CD14-positive monocyte (primary cell): ENCODE results near the gene DLX5. TPM values are rescaled to one million over a fixed set of nuclear protein-coding genes. Genes with fewer than 3 reads are reported as not detected.

ENCODE experiments used
- DNase-seq, 3 donors: peaks; one replicate each; pipeline ENCODE4 v3.0.0-alpha.2; 2011 to 2022
- H2AFZ ChIP-seq: 2 replicates; pipeline ENCODE4 v1.6.0; 2012; ENCODE audit warnings: mild to moderate bottlenecking, low read depth, low read length, inconsistent platforms; ENCODE audit not compliant: insufficient read depth, poor library complexity, severe bottlenecking
- H3K27ac ChIP-seq, 2 donors: 1 replicate in 1 of 2; 2 replicates in 1 of 2; pipeline ENCODE4 v1.5.1; 2012 to 2013; ENCODE audit warnings: low read length in 2 of 2, control low read depth in 1 of 2, inconsistent platforms in 1 of 2, low read depth in 1 of 2, mild to moderate bottlenecking in 1 of 2
- H3K27me3 ChIP-seq, 2 donors: one replicate each; pipeline versions ENCODE4 v1.6.0 to v1.6.1; 2011 to 2013; ENCODE audit warnings: low read length in 2 of 2; ENCODE audit not compliant: control insufficient read depth in 2 of 2, insufficient read depth in 2 of 2
- H3K36me3 ChIP-seq, 2 donors: replicated peaks in 1 of 2; 1 replicate in 1 of 2; 2 replicates in 1 of 2; pipeline versions ENCODE4 v1.5.1 to v1.6.1; 2012 to 2013; ENCODE audit warnings: low read length in 2 of 2, control low read depth in 1 of 2, inconsistent platforms in 1 of 2, mild to moderate bottlenecking in 1 of 2; ENCODE audit not compliant: insufficient read depth in 2 of 2, control insufficient read depth in 1 of 2
- H3K4me1 ChIP-seq, 2 donors: 1 replicate in 1 of 2; 2 replicates in 1 of 2; pipeline versions ENCODE4 v1.5.1 to v1.6.1; 2012 to 2013; ENCODE audit warnings: low read length in 2 of 2, control low read depth in 1 of 2, inconsistent platforms in 1 of 2, mild to moderate bottlenecking in 1 of 2, moderate library complexity in 1 of 2; ENCODE audit not compliant: insufficient read depth in 2 of 2, control insufficient read depth in 1 of 2
- H3K4me2 ChIP-seq: replicated peaks from 2 replicates; pipeline ENCODE3; 2012; ENCODE audit warnings: low read length, moderate library complexity, mild to moderate bottlenecking; ENCODE audit not compliant: poor library complexity, severe bottlenecking; ENCODE audit errors: extremely low read depth
- H3K4me3 ChIP-seq, 3 experiments: fragments of 200-600 bp in 1 of 3; sonication (generic) in 1 of 3; replicated peaks in 1 of 3; 1 replicate in 2 of 3; 2 replicates in 1 of 3; pipeline ENCODE4 v1.5.1; 2011 to 2013; ENCODE audit warnings: low read length in 3 of 3, mild to moderate bottlenecking in 3 of 3, control low read depth in 2 of 3, low read depth in 2 of 3, inconsistent platforms in 1 of 3, moderate library complexity in 1 of 3
- H3K79me2 ChIP-seq: 2 replicates; pipeline ENCODE4 v1.6.0; 2012; ENCODE audit warnings: mild to moderate bottlenecking, control low read depth, inconsistent platforms, low read length, moderate library complexity; ENCODE audit not compliant: insufficient read depth
- H3K9ac ChIP-seq: 2 replicates; pipeline ENCODE4 v1.6.0; 2017; ENCODE audit warnings: low read length, mild to moderate bottlenecking; ENCODE audit not compliant: insufficient read depth, poor library complexity, severe bottlenecking
- H3K9me3 ChIP-seq, 2 donors: replicated peaks in 1 of 2; 1 replicate in 1 of 2; 2 replicates in 1 of 2; pipeline versions ENCODE4 v1.5.1 to v1.6.1; 2012 to 2013; ENCODE audit warnings: low read length in 2 of 2, control low read depth in 1 of 2; ENCODE audit not compliant: control insufficient read depth in 1 of 2, insufficient read depth in 1 of 2
- H4K20me1 ChIP-seq: 2 replicates; pipeline ENCODE4 v1.6.0; 2012; ENCODE audit warnings: mild to moderate bottlenecking, low read length, control low read depth, moderate library complexity; ENCODE audit not compliant: insufficient read depth
- H3K27ac Mint-ChIP-seq, 7 donors: one replicate each; pipeline ENCODE4 v1.8.0; 2020; ENCODE audit warnings: mild to moderate bottlenecking in 7 of 7, mixed read lengths in 7 of 7, moderate library complexity in 6 of 7, inconsistent platforms in 2 of 7
- H3K27me3 Mint-ChIP-seq, 3 donors: one replicate each; pipeline ENCODE4 v1.8.0; 2021 to 2022; ENCODE audit warnings: low read depth in 3 of 3, mild to moderate bottlenecking in 3 of 3, mixed read lengths in 3 of 3, moderate library complexity in 3 of 3, inconsistent platforms in 1 of 3
- H3K36me3 Mint-ChIP-seq, 2 donors: one replicate each; pipeline ENCODE4 v1.8.0; 2020; ENCODE audit warnings: mixed read lengths in 2 of 2, inconsistent platforms in 1 of 2, mild to moderate bottlenecking in 1 of 2
- H3K4me1 Mint-ChIP-seq: one replicate; pipeline ENCODE4 v1.8.0; 2020; ENCODE audit warnings: mild to moderate bottlenecking, mixed read lengths
- H3K4me3 Mint-ChIP-seq, 2 donors: one replicate each; pipeline ENCODE4 v1.8.0; 2020; ENCODE audit warnings: mild to moderate bottlenecking in 2 of 2, mixed read lengths in 2 of 2, moderate library complexity in 1 of 2
- H3K9me3 Mint-ChIP-seq, 7 donors: one replicate each; pipeline ENCODE4 v1.8.0; 2020 to 2022; ENCODE audit warnings: mixed read lengths in 7 of 7, mild to moderate bottlenecking in 6 of 7, moderate library complexity in 6 of 7, inconsistent platforms in 2 of 7
- CTCF ChIP-seq: fragments of 200-600 bp; IDR thresholded peaks from one replicate; pipeline ENCODE4 v1.8.0; 2022; ENCODE audit warnings: antibody characterized with exemption, mild to moderate bottlenecking
- WGBS: methylation state at CpG from one replicate; pipeline ENCODE4 v1.1.5; 2013; ENCODE audit warnings: missing lambda C conversion rate; ENCODE audit not compliant: insufficient coverage; 5-methylcytosine and 5-hydroxymethylcytosine counted together
- intact Hi-C, 2 donors: fragments of 100-400 bp; cut with micrococcal nuclease; formaldehyde crosslinking; loops; one replicate each; pipeline versions ENCODE4 v1.15.0 to v1.15.1; 2023
- polyA plus RNA-seq, 3 donors: library from polyadenylated mRNA; depleted of rRNA in 1 of 3; unstranded in 2 of 3; stranded (reverse) in 1 of 3; fragments of 300-500 nt in 2 of 3; fragments of >200 nt in 1 of 3; fragmentation: Illumina TruSeq in 2 of 3; gene quantifications; 1 replicate in 2 of 3; 2 replicates in 1 of 3; pipeline ENCODE4 v1.2.3, GENCODE V29; 2012 to 2021

Gene DLX5
- polyA plus RNA-seq, 3 donors, result not detected

GRCh38 chr7:97064972-97065587 lies 40.4 kb upstream of the DLX5 start:
- Histone ChIP-seq H4K20me1 (no peaks in the 10 kb centered on the region), H3K4me1 (no peaks in the 10 kb centered on the region), H3K4me2 (no peak overlapping the region), H3K27me3 (no peaks in the 10 kb centered on the region), H3K79me2 (no peaks in the 10 kb centered on the region), H3K27ac (no peak overlapping the region), H3K4me3 (no peak overlapping the region), H3K9ac (no peak overlapping the region), H2AFZ (no peak overlapping the region), H3K9me3 (no peaks in the 10 kb centered on the region), H3K36me3 (no peaks in the 10 kb centered on the region)
- Mint-ChIP-seq H3K4me1 (no peaks in the 10 kb centered on the region), H3K27ac (no peak overlapping the region), H3K9me3 (peaks cover 0 to 4% (median 0%) of the 10 kb centered on the region in 7 donors), H3K36me3 (no peaks in the 10 kb centered on the region), H3K27me3 (peaks cover 0 to 2% (median 1%) of the 10 kb centered on the region in 3 donors), H3K4me3 (no peak overlapping the region)
- intact Hi-C loops, result loop anchor here (5.0 to 10.0 kb wide), 2 partner anchors 1148 to 1150 kb away; no protein-coding TSS in a partner anchor
- peak; percentile 74 for TF ChIP-seq CTCF
- WGBS, result 40% methylated on average over 3 of the region's 5 CpGs
- peak; percentile 4 to 15 (median 12) for DNase-seq

GRCh38 chr7:97064020-97064419 lies 39.4 kb upstream of the DLX5 start:
- Mint-ChIP-seq H3K4me3 (no peak overlapping the region), H3K27ac (no peak overlapping the region)
- TF ChIP-seq CTCF, result no peak

More at GRCh38 chr7:97064020-97064419, 39.4 kb upstream of the DLX5 start:
- Mint-ChIP-seq H3K9me3 (peaks cover 3 to 11% (median 8%) of the 10 kb centered on the region in 7 donors), H3K36me3 (no peaks in the 10 kb centered on the region), H3K4me1 (no peaks in the 10 kb centered on the region), H3K27me3 (peaks cover 0 to 2% (median 0%) of the 10 kb centered on the region in 3 donors)
- no peak overlapping the region for H2AFZ ChIP-seq
- H3K4me3 ChIP-seq, result no peak overlapping the region
- H3K4me1 ChIP-seq, result no peaks in the 10 kb centered on the region
- 80% methylated on average over 1 of the region's 3 CpGs for WGBS
- H3K4me2 ChIP-seq, result no peak overlapping the region
- DNase-seq, result no peak
- no peaks in the 10 kb centered on the region for H3K9me3 ChIP-seq
- H4K20me1 ChIP-seq, result no peaks in the 10 kb centered on the region
- H3K9ac ChIP-seq, result no peak overlapping the region
- H3K27ac ChIP-seq, result no peak overlapping the region
- no peaks in the 10 kb centered on the region for H3K79me2 ChIP-seq
- H3K27me3 ChIP-seq, result no peaks in the 10 kb centered on the region
- H3K36me3 ChIP-seq, result no peaks in the 10 kb centered on the region
- intact Hi-C loops, result loop anchor here in 1 of 2 donors (10.0 kb wide), 1 partner anchor 1149 kb away; no protein-coding TSS in a partner anchor
